OCI-LY3 (cell line): ENCODE data around the gene ARL6IP1.

Experiments
- H2AFZ ChIP-seq: fragments of 200-600, 300-600 bp; shearing (Covaris generic); 2 replicates; pipeline ENCODE4 v1.6.0; 2014; ENCODE audit warnings: antibody characterized with exemption, low read depth, low read length
- H3K27ac ChIP-seq: fragments of 200-600, 300-600 bp; sonication (generic); 2 replicates; pipeline ENCODE4 v1.5.1; 2014; ENCODE audit warnings: mild to moderate bottlenecking, low read length, moderate library complexity, mixed read lengths
- H3K27me3 ChIP-seq: fragments of 200-600, 300-600 bp; sonication (generic); 2 replicates; pipeline ENCODE4 v1.6.1; 2014; ENCODE audit warnings: low read depth, low read length, mixed read lengths
- H3K36me3 ChIP-seq: fragments of 200-600, 300-600 bp; sonication (generic); replicated peaks from 2 replicates; pipeline ENCODE3; 2014; ENCODE audit warnings: low read depth, low read length, mixed read lengths
- H3K4me1 ChIP-seq: fragments of 300-600, 200-600 bp; sonication (generic); 2 replicates; pipeline ENCODE4 v1.6.1; 2014; ENCODE audit warnings: low read length, mixed read lengths
- H3K4me2 ChIP-seq: fragments of 200-600, 300-600 bp; sonication (generic); 2 replicates; pipeline ENCODE4 v1.6.1; 2014; ENCODE audit warnings: low read length, mixed read lengths
- H3K4me3 ChIP-seq: fragments of 300-600, 200-600 bp; sonication (generic); 2 replicates; pipeline ENCODE4 v1.5.1; 2014; ENCODE audit warnings: antibody characterized with exemption, mild to moderate bottlenecking, low read length, moderate library complexity
- H3K79me2 ChIP-seq: fragments of 300-600, 200-600 bp; shearing (Covaris generic); 2 replicates; pipeline ENCODE4 v1.6.1; 2014; ENCODE audit warnings: mild to moderate bottlenecking, low read length, mixed read lengths
- H3K9ac ChIP-seq: fragments of 300-600, 200-600 bp; shearing (Covaris generic); 2 replicates; pipeline ENCODE4 v1.6.0; 2014; ENCODE audit warnings: mild to moderate bottlenecking, low read length, moderate library complexity
- H3K9me3 ChIP-seq: fragments of 200-600, 300-600 bp; shearing (Covaris generic); 2 replicates; pipeline ENCODE4 v1.6.1; 2014; ENCODE audit warnings: low read length, mixed read lengths; ENCODE audit not compliant: insufficient read depth
- H4K20me1 ChIP-seq: fragments of 200-600, 300-600 bp; sonication (generic); 2 replicates; pipeline ENCODE4 v1.6.1; 2016; ENCODE audit warnings: low read length, mixed read lengths; ENCODE audit not compliant: insufficient read depth
- CTCF ChIP-seq: fragments of 200-600, 300-600 bp; sonication (generic); IDR thresholded peaks from 2 replicates; pipeline ENCODE4 v1.5.1; 2014; ENCODE audit warnings: antibody characterized with exemption, low read length, low read depth
- EZH2phosphoT487 ChIP-seq: fragments of 200-600 bp; shearing (Covaris generic); IDR thresholded peaks from 2 replicates; pipeline ENCODE4 v1.6.1; 2018; ENCODE audit warnings: antibody characterized with exemption, mixed run types, low read depth

The ARL6IP1 gene

GRCh38 chr16:18800293-18800692, 1.1 kb downstream of the ARL6IP1 start:
- peaks cover 38% of the 10 kb centered on the region for H4K20me1 ChIP-seq
- peaks cover 70% of the 10 kb centered on the region for H3K79me2 ChIP-seq
- peak overlapping the region; percentile 90 for H3K27ac ChIP-seq
- TF ChIP-seq CTCF (no peak), EZH2phosphoT487 (no peak)
- H3K27me3 ChIP-seq: no peaks in the 10 kb centered on the region
- H3K4me1 ChIP-seq: peaks cover 27% of the 10 kb centered on the region
- H2AFZ ChIP-seq: no peak overlapping the region
- H3K4me2 ChIP-seq: peak overlapping the region; percentile 99
- no peaks in the 10 kb centered on the region for H3K9me3 ChIP-seq
- H3K4me3 ChIP-seq: peak overlapping the region; percentile 99
- peaks cover 45% of the 10 kb centered on the region for H3K36me3 ChIP-seq
- H3K9ac ChIP-seq: peak overlapping the region; percentile 98

GRCh38 chr16:18799500-18799899, 1.8 kb downstream of the ARL6IP1 start:
- no peak overlapping the region for H3K27ac ChIP-seq
- H3K4me1 ChIP-seq: peaks cover 19% of the 10 kb centered on the region
- H3K36me3 ChIP-seq: peaks cover 46% of the 10 kb centered on the region
- peaks cover 38% of the 10 kb centered on the region for H4K20me1 ChIP-seq
- no peaks in the 10 kb centered on the region for H3K27me3 ChIP-seq
- H3K9me3 ChIP-seq: no peaks in the 10 kb centered on the region
- peak overlapping the region; percentile 98 for H3K9ac ChIP-seq
- peak overlapping the region; percentile 99 for H3K4me3 ChIP-seq
- H3K4me2 ChIP-seq: peak overlapping the region; percentile 99
- peaks cover 65% of the 10 kb centered on the region for H3K79me2 ChIP-seq
- TF ChIP-seq CTCF: no peak
- no peak for TF ChIP-seq EZH2phosphoT487
- no peak overlapping the region for H2AFZ ChIP-seq

- Histone ChIP-seq H3K4me1 (peaks cover 11% of the 10 kb centered on the region), H3K9me3 (no peaks in the 10 kb centered on the region), H3K27ac (no peak overlapping the region), H4K20me1 (peaks cover 38% of the 10 kb centered on the region), H2AFZ (no peak overlapping the region), H3K36me3 (peaks cover 54% of the 10 kb centered on the region), H3K27me3 (no peaks in the 10 kb centered on the region), H3K4me3 (no peak overlapping the region), H3K4me2 (no peak overlapping the region), H3K9ac (no peak overlapping the region), H3K79me2 (peaks cover 67% of the 10 kb centered on the region)
- TF ChIP-seq EZH2phosphoT487: no peak
- TF ChIP-seq CTCF: no peak
These were observed 3.6 kb downstream of the ARL6IP1 start for GRCh38 chr16:18797746-18798145.

GRCh38 chr16:18796377-18796776, 5.0 kb downstream of the ARL6IP1 start:
- Histone ChIP-seq H2AFZ (no peak overlapping the region), H3K9me3 (no peaks in the 10 kb centered on the region), H4K20me1 (peaks cover 38% of the 10 kb centered on the region), H3K27me3 (no peaks in the 10 kb centered on the region), H3K9ac (no peak overlapping the region), H3K4me2 (no peak overlapping the region), H3K4me1 (peaks cover 11% of the 10 kb centered on the region), H3K27ac (no peak overlapping the region), H3K4me3 (no peak overlapping the region), H3K79me2 (peaks cover 65% of the 10 kb centered on the region), H3K36me3 (peaks cover 60% of the 10 kb centered on the region)
- no peak for TF ChIP-seq CTCF
